A549 (cell line): Measurements from ENCODE around the gene FIGLA. TPM values are rescaled to one million over a fixed set of nuclear protein-coding genes. Genes with fewer than 3 reads are reported as not detected.

Experiments
- ATAC-seq, 2 experiments: fragments of 200-7000 bp in 1 of 2; fragments of >200 bp in 1 of 2; cut with Nextera tagmentation in 1 of 2; cut with Tn5 transposase in 1 of 2; 3 replicates each; pipeline versions ENCODE4 v1.8.0 to v1.9.1; 2018 to 2020; ENCODE audit warnings: mild to moderate bottlenecking in 1 of 2, moderate library complexity in 1 of 2
- CTCF ChIA-PET: fragments of 300-600 bp; sonication (Branson Sonifier 250); formaldehyde crosslinking; extraction: SDS; loops from one replicate; lab custom pipeline; 2021; ENCODE audit warnings: antibody characterized with exemption, inconsistent platforms; lab: Yijun Ruan, JAX
- POLR2A ChIA-PET: fragments of 350-600 bp; formaldehyde crosslinking; extraction: SDS; loops from one replicate; lab custom pipeline; 2021; ENCODE audit warnings: antibody characterized with exemption, inconsistent platforms; lab: Yijun Ruan, JAX
- DNase-seq, 2 experiments: peaks; one replicate each; pipeline versions ENCODE4 v3.0.0 to v3.0.0-alpha.2; 2011 to 2016; ENCODE audit warnings: low read depth in 1 of 2, low spot score in 1 of 2
- FAIRE-seq: peaks from 2 replicates; lab custom pipeline; 2011; peaks lifted over from hg19 to GRCh38; lab: Jason Lieb, UNC
- H3K27ac ChIP-seq, 2 experiments: fragments of >200 bp; sonication (Bioruptor Twin); formaldehyde crosslinking; 3 replicates each; pipeline ENCODE4 v1.5.1; 2016 to 2017
- H3K4me1 ChIP-seq: fragments of >200 bp; sonication (Bioruptor Twin); formaldehyde crosslinking; 3 replicates; pipeline ENCODE4 v1.6.1; 2016
- H3K4me2 ChIP-seq: fragments of >200 bp; sonication (Bioruptor Twin); formaldehyde crosslinking; 3 replicates; pipeline ENCODE4 v1.6.1; 2016
- H3K4me3 ChIP-seq: fragments of >200 bp; sonication (Bioruptor Twin); formaldehyde crosslinking; 3 replicates; pipeline ENCODE4 v1.5.1; 2016
- H3K9me3 ChIP-seq: fragments of >200 bp; sonication (Bioruptor Twin); formaldehyde crosslinking; 3 replicates; pipeline ENCODE4 v1.6.1; 2016
- CBX8 ChIP-seq: fragments of 200-600 bp; sonication (generic); IDR thresholded peaks from 2 replicates; pipeline ENCODE4 v1.6.1; 2016
- CEBPB ChIP-seq, 2 experiments: fragments of >200 bp in 1 of 2; sonication (Bioruptor Twin) in 1 of 2; formaldehyde crosslinking in 1 of 2; IDR thresholded peaks; 2 replicates each; pipeline ENCODE4 v1.6.1; 2012 to 2016
- ESRRA ChIP-seq: fragments of 150-350 bp; IDR thresholded peaks from 2 replicates; pipeline ENCODE4 v1.6.1; 2014; ENCODE audit warnings: mild to moderate bottlenecking, low read length, borderline replicate concordance
- GATA3 ChIP-seq: IDR thresholded peaks from 2 replicates; pipeline ENCODE4 v1.6.1; 2012; ENCODE audit warnings: borderline replicate concordance
- HEYL ChIP-seq: fragments of 250-450 bp; sonication (Bioruptor Pico); IDR thresholded peaks from 2 replicates; pipeline ENCODE4 v1.8.0; 2021; ENCODE audit warnings: mild to moderate bottlenecking, moderate library complexity
- HMGXB4 ChIP-seq: fragments of 250-450 bp; sonication (Bioruptor Pico); IDR thresholded peaks from 2 replicates; pipeline ENCODE4 v1.5.0; 2021; ENCODE audit warnings: mild to moderate bottlenecking, moderate library complexity, borderline replicate concordance
- HOXA7 ChIP-seq: fragments of 250-450 bp; sonication (Bioruptor Pico); IDR thresholded peaks from 2 replicates; pipeline ENCODE4 v1.5.0; 2020; ENCODE audit warnings: mild to moderate bottlenecking, moderate library complexity
- HOXB5 ChIP-seq: fragments of 250-450 bp; sonication (Bioruptor Pico); IDR thresholded peaks from 2 replicates; pipeline ENCODE4 v1.5.0; 2020; ENCODE audit warnings: mild to moderate bottlenecking, moderate library complexity
- KDM1A ChIP-seq: fragments of 200-600 bp; sonication (generic); IDR thresholded peaks from 2 replicates; pipeline ENCODE4 v1.6.1; 2016; ENCODE audit warnings: low read depth, mild to moderate bottlenecking
- MAFK ChIP-seq: fragments of 450-650 bp; IDR thresholded peaks from 2 replicates; pipeline ENCODE4 v1.6.1; 2014; ENCODE audit not compliant: partially characterized antibody
- POLR2A ChIP-seq: IDR thresholded peaks from 2 replicates; pipeline ENCODE4 v1.6.1; 2012; ENCODE audit warnings: mild to moderate bottlenecking, low read length
- POLR2AphosphoS2 ChIP-seq: conservative IDR thresholded peaks from 2 replicates; pipeline ENCODE4 v1.6.1; 2012; ENCODE audit warnings: low read length, improper control_type of control experiment, inconsistent platforms
- RAD21 ChIP-seq, 2 experiments: fragments of >200 bp in 1 of 2; sonication (Bioruptor Twin) in 1 of 2; formaldehyde crosslinking in 1 of 2; IDR thresholded peaks in 1 of 2; conservative IDR thresholded peaks in 1 of 2; 2 replicates in 1 of 2; 3 replicates in 1 of 2; pipeline ENCODE4 v1.6.1; 2012 to 2018; ENCODE audit warnings: inconsistent platforms in 1 of 2
- WGBS: methylation state at CpG from one replicate; pipeline ENCODE4 v1.1.6; 2017; ENCODE audit errors: missing lambda C conversion rate; 5-methylcytosine and 5-hydroxymethylcytosine counted together
- polyA plus RNA-seq, 4 experiments: library from polyadenylated mRNA; depleted of rRNA in 3 of 4; stranded (reverse); fragments of >200 nt; fragmentation: RNase III in 1 of 4; extraction: RNeasy Plus Mini Kit Qiagen cat#74134 plus additional on column Dnase treatment in 1 of 4; gene quantifications; 2 replicates in 3 of 4; 3 replicates in 1 of 4; pipeline ENCODE4 v1.2.3, GENCODE V29; 2011 to 2017
- TF ChIP-seq, protein P1 (sequence below): fragments of >200 bp; sonication (Bioruptor Twin); formaldehyde crosslinking; IDR thresholded peaks from 3 replicates; pipeline ENCODE4 v1.6.1; 2016
- TF ChIP-seq, protein P2 (sequence below): IDR thresholded peaks from 2 replicates; pipeline ENCODE4 v1.6.1; 2012

The FIGLA gene
- polyA plus RNA-seq, 2 of the 4 experiments (the other 2 are of a cell fraction): not detected

- TF ChIP-seq CBX8 (no peak), KDM1A (no peak), HMGXB4 (CRISPR knock-in tag) (no peak)
Observed at GRCh38 chr2:70733646-70734180, 56.7 kb downstream of the FIGLA start (continued).

GRCh38 chr2:70732766-70733645 lies 57.4 kb downstream of the FIGLA start:
- Histone ChIP-seq H3K27ac (no peak overlapping the region), H3K9me3 (no peaks in the 10 kb centered on the region), H3K4me3 (no peak overlapping the region), H3K4me2 (no peak overlapping the region), H3K4me1 (no peaks in the 10 kb centered on the region)
- POLR2A ChIA-PET: no interaction called here
- DNase-seq (no peak), ATAC-seq (no peak), FAIRE-seq (no peak)
- 80% methylated on average over 6 of the region's 6 CpGs for WGBS
- CTCF ChIA-PET: interaction anchor here (0.6 to 2.5 kb wide), 4 partner anchors 10 to 608 kb away, joined by 3 to 7 read pairs (median 4); no protein-coding TSS in a partner anchor
- TF ChIP-seq MAFK: no peak

DNA sequence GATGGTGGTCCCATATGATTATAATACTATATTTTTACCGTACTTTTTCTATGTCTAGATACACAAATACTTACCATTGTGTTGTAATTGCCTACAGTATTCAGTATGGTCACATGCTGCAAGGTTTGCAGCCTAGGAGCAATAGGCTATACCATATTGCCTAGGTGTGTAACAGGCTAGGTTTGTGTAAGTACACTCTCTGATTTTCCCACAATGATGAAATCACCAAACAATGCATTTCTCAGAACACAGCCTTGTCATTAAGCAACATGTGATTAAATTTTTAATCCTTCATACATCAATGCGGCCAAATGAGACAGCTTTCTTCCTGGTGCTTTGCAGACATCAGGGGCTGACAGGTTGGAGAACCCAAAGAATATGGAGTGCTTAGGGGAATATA lies 59.7 kb downstream of the FIGLA start:
- CTCF ChIA-PET: no interaction called here
- Histone ChIP-seq H3K4me3 (no peak overlapping the region), H3K4me1 (no peaks in the 10 kb centered on the region), H3K27ac (no peak overlapping the region), H3K4me2 (no peak overlapping the region), H3K9me3 (no peaks in the 10 kb centered on the region)
- DNase-seq (no peak), FAIRE-seq (no peak), ATAC-seq (no peak)
- POLR2A ChIA-PET: no interaction called here
- WGBS: 71% methylated on average over 2 of the region's 2 CpGs
- TF ChIP-seq CEBPB (IDR thresholded peaks at IDR 0.05) (no peak), GATA3 (no peak), HEYL (CRISPR knock-in tag) (no peak)
- TF ChIP-seq, all 56 proteins: peak for 0

GRCh38 chr2:70729647-70730046 lies 60.8 kb downstream of the FIGLA start:
- 92% methylated on average over 1 of the region's 1 CpG for WGBS
- no peak for ATAC-seq
- TF ChIP-seq RAD21 (conservative IDR thresholded peaks at IDR 0.05 in 1 of 2, IDR thresholded peaks at IDR 0.05 in 1 of 2) (no peak), ESRRA (no peak), HOXB5 (no peak), POLR2A (no peak), POLR2AphosphoS2 (no peak), MAFK (no peak), HOXA7 (CRISPR knock-in tag) (no peak)
- TF ChIP-seq, protein P1, sequence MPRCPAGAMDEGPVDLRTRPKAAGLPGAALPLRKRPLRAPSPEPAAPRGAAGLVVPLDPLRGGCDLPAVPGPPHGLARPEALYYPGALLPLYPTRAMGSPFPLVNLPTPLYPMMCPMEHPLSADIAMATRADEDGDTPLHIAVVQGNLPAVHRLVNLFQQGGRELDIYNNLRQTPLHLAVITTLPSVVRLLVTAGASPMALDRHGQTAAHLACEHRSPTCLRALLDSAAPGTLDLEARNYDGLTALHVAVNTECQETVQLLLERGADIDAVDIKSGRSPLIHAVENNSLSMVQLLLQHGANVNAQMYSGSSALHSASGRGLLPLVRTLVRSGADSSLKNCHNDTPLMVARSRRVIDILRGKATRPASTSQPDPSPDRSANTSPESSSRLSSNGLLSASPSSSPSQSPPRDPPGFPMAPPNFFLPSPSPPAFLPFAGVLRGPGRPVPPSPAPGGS: no peak
- TF ChIP-seq, protein P2, sequence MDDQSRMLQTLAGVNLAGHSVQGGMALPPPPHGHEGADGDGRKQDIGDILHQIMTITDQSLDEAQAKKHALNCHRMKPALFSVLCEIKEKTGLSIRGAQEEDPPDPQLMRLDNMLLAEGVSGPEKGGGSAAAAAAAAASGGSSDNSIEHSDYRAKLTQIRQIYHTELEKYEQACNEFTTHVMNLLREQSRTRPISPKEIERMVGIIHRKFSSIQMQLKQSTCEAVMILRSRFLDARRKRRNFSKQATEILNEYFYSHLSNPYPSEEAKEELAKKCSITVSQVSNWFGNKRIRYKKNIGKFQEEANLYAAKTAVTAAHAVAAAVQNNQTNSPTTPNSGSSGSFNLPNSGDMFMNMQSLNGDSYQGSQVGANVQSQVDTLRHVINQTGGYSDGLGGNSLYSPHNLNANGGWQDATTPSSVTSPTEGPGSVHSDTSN: no peak
- ChIA-PET CTCF (no interaction called here), POLR2A (no interaction called here)
- Histone ChIP-seq H3K4me2 (no peak overlapping the region), H3K9me3 (no peaks in the 10 kb centered on the region), H3K4me3 (no peak overlapping the region), H3K27ac (no peak overlapping the region), H3K4me1 (no peaks in the 10 kb centered on the region)
- no peak for FAIRE-seq
- no peak for DNase-seq
